Adrenal gland (tissue), 12 donors: ENCODE results near the gene PLD4. TPM values are rescaled to one million over a fixed set of nuclear protein-coding genes. Genes with fewer than 3 reads are reported as not detected.

ENCODE experiments used
- DNase-seq, 7 donors: peaks; one replicate each; pipeline ENCODE4 v3.0.0-alpha.2; 2019 to 2020
- H3K27ac ChIP-seq, 5 donors: fragments of 200-600 bp; sonication (generic) in 4 of 5; 1 replicate in 3 of 5; 2 replicates in 2 of 5; pipeline versions ENCODE4 v1.5.1 to v1.8.0; 2016 to 2020; ENCODE audit warnings: mild to moderate bottlenecking in 1 of 5
- H3K27me3 ChIP-seq: fragments of 200-600 bp; 2 replicates; pipeline ENCODE4 v1.8.0; 2021
- H3K36me3 ChIP-seq, 2 donors: fragments of 200-600 bp; replicated peaks in 1 of 2; 1 replicate in 1 of 2; 2 replicates in 1 of 2; pipeline versions ENCODE4 v1.5.1 to v1.8.0; 2018 to 2022
- H3K4me1 ChIP-seq, 2 donors: fragments of 200-600 bp; replicated peaks in 1 of 2; 1 replicate in 1 of 2; 2 replicates in 1 of 2; pipeline versions ENCODE4 v1.5.1 to v1.8.0; 2018 to 2021
- H3K4me3 ChIP-seq, 4 donors: fragments of 200-600 bp; sonication (generic) in 3 of 4; one replicate each; pipeline ENCODE4 v1.5.1; 2016 to 2018
- H3K9me3 ChIP-seq, 3 donors: fragments of 200-600 bp; sonication (generic) in 1 of 3; replicated peaks in 1 of 3; 1 replicate in 2 of 3; 2 replicates in 1 of 3; pipeline versions ENCODE4 v1.5.1 to v1.8.0; 2016 to 2021
- CTCF ChIP-seq, 6 experiments: fragments of 450-650 bp in 4 of 6; fragments of 200-600 bp in 2 of 6; sonication (generic) in 1 of 6; IDR thresholded peaks; 1 replicate in 5 of 6; 2 replicates in 1 of 6; pipeline versions ENCODE4 v1.5.1 to v1.8.0; 2016 to 2021; ENCODE audit warnings: antibody characterized with exemption in 6 of 6, mild to moderate bottlenecking in 2 of 6, moderate library complexity in 1 of 6
- POLR2A ChIP-seq, 2 donors: fragments of 450-650 bp; IDR thresholded peaks; one replicate each; pipeline ENCODE4 v1.6.1; 2017; ENCODE audit warnings: antibody characterized with exemption in 2 of 2, mild to moderate bottlenecking in 2 of 2, moderate library complexity in 1 of 2
- WGBS, 4 donors: extraction: QIAGEN DNeasy Blood & Tissue Kit in 2 of 4; methylation state at CpG; one replicate each; pipeline versions ENCODE4 v1.1.5 to v1.1.7; 2013 to 2017; 5-methylcytosine and 5-hydroxymethylcytosine counted together
- intact Hi-C, 2 donors: fragments of 100-400 bp; cut with DNase I; formaldehyde crosslinking; loops; one replicate each; pipeline versions ENCODE4 v1.14.1 to v1.15.0; 2022 to 2023
- polyA plus RNA-seq, 3 donors: library from polyadenylated mRNA; stranded (reverse); fragments of 200-250 nt in 2 of 3; fragments of 350-450 nt in 1 of 3; fragmentation: Illumina TruSeq in 1 of 3; extraction: RNeasy Lipid Tissue Mini Kit (QIAGEN cat#74804) in 1 of 3; gene quantifications; one replicate each; pipeline ENCODE4 v1.2.3, GENCODE V29; 2013 to 2014
- total RNA-seq, 9 donors: library from RNA; depleted of rRNA in 4 of 9; stranded (reverse); fragments of >200 nt in 4 of 9; fragments of 120-200 nt in 1 of 9; fragmentation: NEBNext Ultra II Directional in 1 of 9; extraction: Animal tissue kit (Norgen Biotek cat#: 25700) in 1 of 9; gene quantifications; one replicate each; pipeline versions ENCODE4 v1.1.0 to v1.2.4, GENCODE V29; 2013 to 2023
- donor health status: healthy with polysubstance abuse.
- donor health status: Bipolar disorder and iron deficiency.
- donor health status: DM: yes; HTN: yes; CAD: no.
- donor health status: DM: no; HTN: no; CAD: no.
- donor health status: DM: no; HTN: no; CAD: no.
- donor health status: DM: yes; HTN: yes; CAD: no.

PLD4 gene
- total and polyA plus RNA-seq, 12 donors: 0.30 to 1.9 (median 0.55) TPM; not detected in 3

GRCh38 chr14:104877066-104877805 is 47.4 kb upstream of the PLD4 start:
- WGBS, 4 donors: 86 to 96% (median 91%) methylated on average over 7 to 14 of the region's 14 CpGs
- peaks cover 0 to 22% of the 10 kb centered on the region in 2 donors for H3K36me3 ChIP-seq

GRCh38 chr14:104877806-104878550 is 46.7 kb upstream of the PLD4 start:
- DNase-seq: no peak
- WGBS, 4 donors: 69 to 90% (median 75%) methylated on average over 15 to 30 of the region's 30 CpGs
- H3K4me3 ChIP-seq: no peak overlapping the region
- TF ChIP-seq CTCF (IDR thresholded peaks at IDR 0.05): no peak
- no peak for TF ChIP-seq POLR2A (IDR thresholded peaks at IDR 0.05)
- intact Hi-C loops: no loop called here
- H3K27ac ChIP-seq: no peak overlapping the region
- H3K36me3 ChIP-seq: peaks cover 0 to 22% of the 10 kb centered on the region in 2 donors
- no peaks in the 10 kb centered on the region for H3K27me3 ChIP-seq
- no peaks in the 10 kb centered on the region for H3K4me1 ChIP-seq
- no peaks in the 10 kb centered on the region for H3K9me3 ChIP-seq

More at GRCh38 chr14:104877066-104877805, 47.4 kb upstream of the PLD4 start:
- no peaks in the 10 kb centered on the region for H3K9me3 ChIP-seq
- no peak overlapping the region for H3K4me3 ChIP-seq
- no peak overlapping the region for H3K27ac ChIP-seq
- DNase-seq: no peak
- H3K27me3 ChIP-seq: no peaks in the 10 kb centered on the region
- H3K4me1 ChIP-seq: peaks cover 0 to 6% of the 10 kb centered on the region in 2 donors
- TF ChIP-seq CTCF (IDR thresholded peaks at IDR 0.05): no peak
- no peak for TF ChIP-seq POLR2A (IDR thresholded peaks at IDR 0.05)
- intact Hi-C loops: no loop called here

- TF ChIP-seq POLR2A (IDR thresholded peaks at IDR 0.05): no peak
- TF ChIP-seq CTCF (IDR thresholded peaks at IDR 0.05): no peak
- H3K4me1 ChIP-seq: no peaks in the 10 kb centered on the region
- no peaks in the 10 kb centered on the region for H3K27me3 ChIP-seq
- WGBS, 4 donors: 92 to 94% (median 94%) methylated on average over 2 to 14 of the region's 14 CpGs; no CpG with 5 or more reads in 1 of the 4 donors
- DNase-seq: peak in 1 of 7 donors; percentile 6
- H3K4me3 ChIP-seq: no peak overlapping the region
- H3K36me3 ChIP-seq: peaks cover 0 to 27% of the 10 kb centered on the region in 2 donors
- no peaks in the 10 kb centered on the region for H3K9me3 ChIP-seq
- H3K27ac ChIP-seq: no peak overlapping the region
- intact Hi-C loops: no loop called here
These were observed 46.1 kb upstream of the PLD4 start for GRCh38 chr14:104878582-104878981.

GRCh38 chr14:104879201-104879982 is 45.3 kb upstream of the PLD4 start:
- no peak overlapping the region for H3K27ac ChIP-seq
- no peaks in the 10 kb centered on the region for H3K27me3 ChIP-seq
- H3K4me1 ChIP-seq: no peaks in the 10 kb centered on the region
- no peak overlapping the region for H3K4me3 ChIP-seq
- peaks cover 0 to 33% of the 10 kb centered on the region in 2 donors for H3K36me3 ChIP-seq
- H3K9me3 ChIP-seq: no peaks in the 10 kb centered on the region
- no peak for DNase-seq
- no peak for TF ChIP-seq CTCF (IDR thresholded peaks at IDR 0.05)
- no peak for TF ChIP-seq POLR2A (IDR thresholded peaks at IDR 0.05)
- 87 to 96% (median 91%) methylated on average over 14 to 29 of the region's 29 CpGs for WGBS, 4 donors
- intact Hi-C loops: no loop called here
